Thyroid gland (tissue), 4 donors: ENCODE data around the gene YPEL2. TPM values are rescaled to one million over a fixed set of nuclear protein-coding genes. Genes with fewer than 3 reads are reported as not detected.

ENCODE experiments used
- DNase-seq, 2 donors: peaks; one replicate each; pipeline ENCODE4 v3.0.0-alpha.2; 2019
- H3K27ac ChIP-seq, 3 donors: fragments of 200-600 bp; sonication (generic); 1 replicate in 2 of 3; 2 replicates in 1 of 3; pipeline ENCODE4 v1.5.1; 2016 to 2019; ENCODE audit warnings: mild to moderate bottlenecking in 1 of 3, moderate library complexity in 1 of 3
- H3K27me3 ChIP-seq: fragments of 200-600 bp; sonication (generic); one replicate; pipeline ENCODE4 v1.5.1; 2019
- H3K36me3 ChIP-seq, 2 donors: fragments of 200-600 bp; sonication (generic); one replicate each; pipeline ENCODE4 v1.5.1; 2016 to 2019
- H3K4me1 ChIP-seq, 2 donors: fragments of 200-600 bp; sonication (generic); one replicate each; pipeline ENCODE4 v1.5.1; 2017 to 2019
- H3K4me3 ChIP-seq, 3 donors: fragments of 200-600 bp; sonication (generic); replicated peaks in 1 of 3; 1 replicate in 2 of 3; 2 replicates in 1 of 3; pipeline ENCODE4 v1.5.1; 2016; ENCODE audit warnings: mild to moderate bottlenecking in 1 of 3
- H3K9me3 ChIP-seq: fragments of 200-600 bp; sonication (generic); one replicate; pipeline ENCODE4 v1.5.1; 2017
- POLR2A ChIP-seq, 2 donors: fragments of 450-650 bp; IDR thresholded peaks; one replicate each; pipeline ENCODE4 v1.6.1; 2017; ENCODE audit warnings: antibody characterized with exemption in 2 of 2, mild to moderate bottlenecking in 2 of 2, moderate library complexity in 1 of 2
- WGBS, 2 donors: methylation state at CpG; one replicate each; pipeline ENCODE4 v1.1.5; 2017; 5-methylcytosine and 5-hydroxymethylcytosine counted together
- intact Hi-C: fragments of 100-400 bp; cut with DNase I; formaldehyde crosslinking; loops from one replicate; pipeline ENCODE4 v1.15.1; 2023
- total RNA-seq, 4 donors: library from RNA; depleted of rRNA; stranded (reverse); fragments of >200 nt; gene quantifications; one replicate each; pipeline ENCODE4 v1.2.3, GENCODE V29; 2016
- TF ChIP-seq, protein P1 (sequence below), 6 experiments: fragments of 200-600 bp in 3 of 6; fragments of 450-650 bp in 3 of 6; sonication (generic) in 3 of 6; IDR thresholded peaks; one replicate each; pipeline ENCODE4 v1.5.1; 2016 to 2019; ENCODE audit warnings: antibody characterized with exemption in 6 of 6, mild to moderate bottlenecking in 2 of 6, inconsistent platforms in 1 of 6, moderate library complexity in 1 of 6

YPEL2 gene
- total RNA-seq, 4 donors from 2014 or later, result 29.5 to 67.2 (median 39.9) TPM

DNA sequence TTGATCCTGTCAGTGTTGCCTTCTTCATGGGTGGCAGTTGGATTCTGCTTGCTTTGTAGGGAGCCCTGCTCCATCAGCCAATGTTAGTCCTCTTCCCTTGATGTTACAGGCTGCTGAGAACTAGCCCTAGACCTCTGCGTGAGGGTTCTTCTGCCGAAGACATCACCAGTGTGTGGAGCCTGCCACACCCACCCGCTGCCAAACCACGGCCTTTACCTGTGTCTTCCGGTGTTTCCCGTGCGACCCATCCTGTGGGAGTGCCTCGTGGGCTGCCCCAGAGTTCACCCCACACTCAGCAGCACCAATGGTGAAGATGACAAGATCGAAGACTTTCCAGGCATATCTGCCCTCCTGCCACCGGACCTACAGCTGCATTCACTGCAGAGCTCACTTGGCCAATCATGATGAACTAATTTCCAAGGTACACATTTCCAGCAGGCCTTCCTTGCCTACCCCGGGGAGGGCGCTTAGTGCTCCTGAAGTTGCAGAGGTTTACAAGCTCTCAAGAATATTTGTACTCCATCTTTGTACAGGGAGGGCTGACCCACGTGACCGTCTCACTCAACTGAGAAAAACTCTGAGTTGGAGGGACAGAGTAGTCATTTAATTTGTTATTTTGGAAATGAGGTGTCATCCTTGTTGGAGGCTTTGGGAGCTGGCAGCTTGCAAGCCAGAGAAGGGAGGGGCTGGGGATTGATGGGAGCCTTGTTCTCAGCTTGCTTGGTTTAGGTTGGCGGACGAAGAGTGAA lies 21.8 kb downstream of the YPEL2 start:
- 86 to 88% methylated on average over 14 to 16 of the region's 16 CpGs for WGBS, 2 donors
- DNase-seq, result no peak
- peaks cover 89 to 94% of the 10 kb centered on the region in 2 donors for H3K4me1 ChIP-seq
- no peaks in the 10 kb centered on the region for H3K36me3 ChIP-seq
- TF ChIP-seq, protein P1, sequence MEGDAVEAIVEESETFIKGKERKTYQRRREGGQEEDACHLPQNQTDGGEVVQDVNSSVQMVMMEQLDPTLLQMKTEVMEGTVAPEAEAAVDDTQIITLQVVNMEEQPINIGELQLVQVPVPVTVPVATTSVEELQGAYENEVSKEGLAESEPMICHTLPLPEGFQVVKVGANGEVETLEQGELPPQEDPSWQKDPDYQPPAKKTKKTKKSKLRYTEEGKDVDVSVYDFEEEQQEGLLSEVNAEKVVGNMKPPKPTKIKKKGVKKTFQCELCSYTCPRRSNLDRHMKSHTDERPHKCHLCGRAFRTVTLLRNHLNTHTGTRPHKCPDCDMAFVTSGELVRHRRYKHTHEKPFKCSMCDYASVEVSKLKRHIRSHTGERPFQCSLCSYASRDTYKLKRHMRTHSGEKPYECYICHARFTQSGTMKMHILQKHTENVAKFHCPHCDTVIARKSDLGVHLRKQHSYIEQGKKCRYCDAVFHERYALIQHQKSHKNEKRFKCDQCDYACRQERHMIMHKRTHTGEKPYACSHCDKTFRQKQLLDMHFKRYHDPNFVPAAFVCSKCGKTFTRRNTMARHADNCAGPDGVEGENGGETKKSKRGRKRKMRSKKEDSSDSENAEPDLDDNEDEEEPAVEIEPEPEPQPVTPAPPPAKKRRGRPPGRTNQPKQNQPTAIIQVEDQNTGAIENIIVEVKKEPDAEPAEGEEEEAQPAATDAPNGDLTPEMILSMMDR (IDR thresholded peaks at IDR 0.05), result no peak
- TF ChIP-seq POLR2A (IDR thresholded peaks at IDR 0.05), result no peak
- no peaks in the 10 kb centered on the region for H3K9me3 ChIP-seq
- H3K27me3 ChIP-seq, result no peaks in the 10 kb centered on the region
- peak overlapping the region; percentile 61 to 86 (median 63) for H3K27ac ChIP-seq
- no peak overlapping the region for H3K4me3 ChIP-seq
- intact Hi-C loops, result no loop called here

DNA sequence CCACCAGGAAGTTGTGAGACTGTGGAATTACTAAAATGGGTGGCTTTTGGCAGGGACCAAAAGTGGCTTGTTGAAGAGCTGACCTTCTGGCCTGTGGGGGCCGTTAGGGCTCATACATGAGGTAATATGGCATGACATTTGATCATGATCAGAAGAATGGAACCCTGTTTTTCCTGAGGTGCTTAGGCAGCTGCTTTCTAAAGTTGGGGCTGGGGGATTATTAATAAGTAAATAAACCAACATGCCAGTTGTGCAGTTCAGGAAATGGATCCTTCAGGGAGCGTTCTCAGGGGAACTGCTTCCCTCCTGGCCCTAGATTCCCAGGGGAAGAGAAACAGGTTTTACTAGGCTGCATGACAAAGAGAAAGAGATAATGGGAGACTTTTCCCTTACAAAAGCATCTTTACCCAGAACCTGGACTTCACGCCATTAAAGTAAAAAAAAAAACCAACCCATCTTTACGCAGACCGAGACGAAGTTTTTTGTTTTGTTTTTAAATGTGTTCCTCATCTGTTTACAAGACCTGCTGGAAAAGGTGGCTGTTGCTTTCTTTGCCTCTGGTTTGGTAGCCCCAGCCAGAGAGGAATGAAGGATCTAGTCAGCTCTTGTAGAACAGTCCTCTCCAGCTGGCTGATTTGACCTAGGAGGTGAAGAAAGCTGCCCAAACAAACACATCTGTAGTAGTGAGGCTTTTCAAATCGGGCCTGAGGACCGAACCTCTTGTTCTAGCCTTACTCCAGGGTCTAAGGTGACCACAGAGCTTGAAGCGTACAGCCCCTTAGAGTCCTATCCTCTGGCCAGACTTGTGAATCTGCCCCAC lies 22.7 kb downstream of the YPEL2 start:
- H3K4me3 ChIP-seq, result no peak overlapping the region
- 52 to 57% methylated on average over 9 of the region's 9 CpGs for WGBS, 2 donors

DNA sequence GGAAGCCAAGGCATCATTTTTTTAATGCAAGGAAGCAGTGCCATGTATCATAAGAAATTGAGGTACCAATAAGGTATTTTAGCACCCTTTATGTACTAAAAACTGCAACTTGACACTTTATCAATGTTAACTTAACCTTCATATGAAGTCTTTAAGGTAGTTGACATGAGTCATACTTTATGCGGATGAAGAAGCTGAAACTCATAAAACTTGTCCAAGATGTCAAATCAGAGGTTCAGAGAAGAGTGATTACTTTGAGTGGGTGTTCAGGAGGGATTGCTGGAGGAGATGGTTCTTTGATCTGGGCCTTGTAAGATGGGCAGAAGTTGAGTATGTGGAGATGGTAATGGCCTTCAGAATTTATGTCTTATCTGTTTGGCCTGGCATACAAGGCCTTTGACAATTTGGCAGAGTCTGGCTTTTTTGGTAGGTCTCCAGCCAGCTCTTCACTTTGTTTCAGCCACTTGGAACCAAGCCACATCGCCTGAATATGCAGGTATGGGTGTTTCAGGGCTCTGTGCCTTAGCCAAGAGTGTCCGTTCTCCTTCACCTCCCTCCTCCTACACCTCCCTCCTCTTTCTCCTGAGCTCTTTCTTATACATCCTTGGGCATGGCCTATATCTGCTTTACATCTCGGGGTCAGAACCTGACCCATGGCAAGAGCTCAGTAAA lies 23.7 kb downstream of the YPEL2 start:
- intact Hi-C loops, result no loop called here
- WGBS, 2 donors, result 58 to 59% methylated on average over 4 of the region's 4 CpGs
- DNase-seq, result peak; percentile 85 to 87
- peak overlapping the region; percentile 60 to 86 (median 61) for H3K27ac ChIP-seq
- TF ChIP-seq, protein P1 (IDR thresholded peaks at IDR 0.05), result no peak
- TF ChIP-seq POLR2A (IDR thresholded peaks at IDR 0.05), result no peak
- no peaks in the 10 kb centered on the region for H3K9me3 ChIP-seq
- peaks cover 84 to 96% of the 10 kb centered on the region in 2 donors for H3K4me1 ChIP-seq
- H3K27me3 ChIP-seq, result no peaks in the 10 kb centered on the region
- H3K36me3 ChIP-seq, result no peaks in the 10 kb centered on the region
- no peak overlapping the region for H3K4me3 ChIP-seq

More for the DNA sequence above, 22.7 kb downstream of the YPEL2 start:
- Histone ChIP-seq H3K27me3 (no peaks in the 10 kb centered on the region), H3K36me3 (no peaks in the 10 kb centered on the region), H3K4me1 (peaks cover 87 to 97% of the 10 kb centered on the region in 2 donors), H3K27ac (peak overlapping the region; percentile 61 to 86 (median 63)), H3K9me3 (no peaks in the 10 kb centered on the region)
- TF ChIP-seq, protein P1 (IDR thresholded peaks at IDR 0.05), result no peak
- intact Hi-C loops, result no loop called here
- no peak for DNase-seq

DNA sequence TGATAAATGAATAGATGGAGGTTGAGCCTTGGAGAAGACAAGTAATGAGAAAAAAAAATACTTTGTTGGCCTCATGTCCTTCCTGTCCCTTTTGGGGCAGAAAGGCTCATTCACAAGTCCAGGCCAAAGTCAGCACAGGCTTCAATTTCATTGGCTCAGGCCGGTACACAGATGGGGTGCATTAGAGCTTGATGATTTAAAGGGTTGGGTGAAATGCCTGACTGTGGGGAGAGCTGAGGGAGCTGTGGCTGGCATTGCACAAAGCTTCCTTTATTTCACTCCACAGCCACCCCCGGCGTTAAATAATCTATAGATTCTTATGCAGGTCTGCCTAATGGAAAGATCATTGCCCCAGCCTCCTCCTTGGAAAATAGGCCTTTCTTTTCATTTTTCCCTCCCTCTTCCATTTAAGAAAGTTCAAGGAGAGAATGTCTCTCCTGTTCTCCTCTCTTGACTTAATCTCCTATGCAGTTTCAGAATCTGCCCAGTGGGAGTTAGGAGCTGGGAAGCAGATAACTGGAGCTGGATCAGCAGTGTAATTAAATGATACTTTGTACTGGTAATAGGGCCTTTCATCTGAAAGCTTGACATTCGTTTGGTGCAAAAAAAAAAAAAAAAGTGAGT lies 24.4 kb downstream of the YPEL2 start:
- Histone ChIP-seq H3K4me3 (no peak overlapping the region), H3K4me1 (peaks cover 85 to 96% of the 10 kb centered on the region in 2 donors), H3K9me3 (no peaks in the 10 kb centered on the region), H3K27me3 (no peaks in the 10 kb centered on the region), H3K27ac (peak overlapping the region; percentile 60 to 86 (median 61)), H3K36me3 (no peaks in the 10 kb centered on the region)
- 55 to 64% methylated on average over 4 of the region's 4 CpGs for WGBS, 2 donors
- no peak for DNase-seq
- intact Hi-C loops, result no loop called here
- TF ChIP-seq POLR2A (IDR thresholded peaks at IDR 0.05), result no peak
- TF ChIP-seq, protein P1 (IDR thresholded peaks at IDR 0.05), result no peak
